Measurements from ENCODE around the gene SLC10A3. TPM values are rescaled to one million over a fixed set of nuclear protein-coding genes. Genes with fewer than 3 reads are reported as not detected.
A peak's percentile ranks its signal among the peaks of the same experiment; 100 is the strongest.

The SLC10A3 gene, protein sequence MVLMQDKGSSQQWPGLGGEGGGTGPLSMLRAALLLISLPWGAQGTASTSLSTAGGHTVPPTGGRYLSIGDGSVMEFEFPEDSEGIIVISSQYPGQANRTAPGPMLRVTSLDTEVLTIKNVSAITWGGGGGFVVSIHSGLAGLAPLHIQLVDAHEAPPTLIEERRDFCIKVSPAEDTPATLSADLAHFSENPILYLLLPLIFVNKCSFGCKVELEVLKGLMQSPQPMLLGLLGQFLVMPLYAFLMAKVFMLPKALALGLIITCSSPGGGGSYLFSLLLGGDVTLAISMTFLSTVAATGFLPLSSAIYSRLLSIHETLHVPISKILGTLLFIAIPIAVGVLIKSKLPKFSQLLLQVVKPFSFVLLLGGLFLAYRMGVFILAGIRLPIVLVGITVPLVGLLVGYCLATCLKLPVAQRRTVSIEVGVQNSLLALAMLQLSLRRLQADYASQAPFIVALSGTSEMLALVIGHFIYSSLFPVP
- total RNA-seq: 26.8 to 28.9 TPM (median 28.9 TPM) in 3 replicates
- long read RNA-seq, transcript SLC10A3-201 (2 exons, 2,161 nt): major isoform, 76 of 92 reads
- long read RNA-seq, partial matches to known transcripts: 4 of 92 reads
- long read RNA-seq, other reads (novel, unspliced or antisense): 11 of 92 reads

DNA sequence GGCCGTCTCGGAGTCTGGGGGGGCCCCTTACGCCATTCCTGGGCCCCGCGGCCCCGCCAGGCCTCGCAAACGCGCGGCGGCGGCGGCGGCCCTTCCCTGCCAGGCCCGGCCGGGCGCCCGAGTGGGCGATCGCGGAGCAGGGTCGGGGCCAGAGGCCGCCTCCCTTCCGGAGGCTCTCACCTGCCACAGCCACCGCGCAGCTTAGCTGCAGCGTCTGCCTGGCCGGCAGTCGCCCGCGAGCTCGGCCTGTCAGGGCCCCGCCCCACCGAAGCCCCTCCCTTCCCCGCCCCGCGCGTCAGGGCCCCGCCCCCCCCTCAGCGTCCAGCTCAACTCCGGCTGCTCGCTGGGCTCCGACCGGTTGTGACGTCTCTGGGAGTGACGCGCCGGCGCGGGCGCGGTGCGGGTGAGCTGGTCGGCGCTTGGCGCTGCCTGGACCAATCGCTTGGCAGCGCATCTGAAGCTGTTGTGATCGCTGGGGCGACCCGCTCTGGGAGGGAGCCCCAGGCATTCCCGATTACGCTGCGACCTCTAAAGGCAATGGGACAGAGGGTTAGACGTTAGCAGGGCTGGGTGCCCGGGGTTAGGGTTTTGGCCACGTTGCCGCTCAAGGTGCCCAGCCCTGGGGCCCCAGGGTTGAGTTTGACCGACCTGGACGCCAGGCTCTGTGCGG lies at the start of gene SLC10A3:
Gene SLC10A3 (minus strand): TSS at position 216 of the 670 bp plus-strand sequence. CDS start 1,689 bp downstream, outside the sequence.
- peaks cover 13% of the 10 kb centered on the region for H3K4me1 Mint-ChIP-seq (ENCODE audit: low read depth)
- TF ChIP-seq, protein P1, sequence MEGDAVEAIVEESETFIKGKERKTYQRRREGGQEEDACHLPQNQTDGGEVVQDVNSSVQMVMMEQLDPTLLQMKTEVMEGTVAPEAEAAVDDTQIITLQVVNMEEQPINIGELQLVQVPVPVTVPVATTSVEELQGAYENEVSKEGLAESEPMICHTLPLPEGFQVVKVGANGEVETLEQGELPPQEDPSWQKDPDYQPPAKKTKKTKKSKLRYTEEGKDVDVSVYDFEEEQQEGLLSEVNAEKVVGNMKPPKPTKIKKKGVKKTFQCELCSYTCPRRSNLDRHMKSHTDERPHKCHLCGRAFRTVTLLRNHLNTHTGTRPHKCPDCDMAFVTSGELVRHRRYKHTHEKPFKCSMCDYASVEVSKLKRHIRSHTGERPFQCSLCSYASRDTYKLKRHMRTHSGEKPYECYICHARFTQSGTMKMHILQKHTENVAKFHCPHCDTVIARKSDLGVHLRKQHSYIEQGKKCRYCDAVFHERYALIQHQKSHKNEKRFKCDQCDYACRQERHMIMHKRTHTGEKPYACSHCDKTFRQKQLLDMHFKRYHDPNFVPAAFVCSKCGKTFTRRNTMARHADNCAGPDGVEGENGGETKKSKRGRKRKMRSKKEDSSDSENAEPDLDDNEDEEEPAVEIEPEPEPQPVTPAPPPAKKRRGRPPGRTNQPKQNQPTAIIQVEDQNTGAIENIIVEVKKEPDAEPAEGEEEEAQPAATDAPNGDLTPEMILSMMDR (IDR thresholded peaks at IDR 0.05): peak; percentile 9
- H3K27ac Mint-ChIP-seq (ENCODE audit: unreplicated experiment): peak within 1 kb of the TSS; percentile 94
- DNase-seq (ENCODE audit: low spot score): peak; percentile 95
- H3K36me3 Mint-ChIP-seq (ENCODE audit: low read depth): peaks cover 4% of the 10 kb centered on the region
- H3K9me3 Mint-ChIP-seq (ENCODE audit: low read depth): no peaks in the 10 kb centered on the region
- no peaks in the 10 kb centered on the region for H3K27me3 Mint-ChIP-seq (ENCODE audit: low read depth)
- H3K4me3 Mint-ChIP-seq (ENCODE audit: unreplicated experiment): peak within 1 kb of the TSS; percentile 81

DNA sequence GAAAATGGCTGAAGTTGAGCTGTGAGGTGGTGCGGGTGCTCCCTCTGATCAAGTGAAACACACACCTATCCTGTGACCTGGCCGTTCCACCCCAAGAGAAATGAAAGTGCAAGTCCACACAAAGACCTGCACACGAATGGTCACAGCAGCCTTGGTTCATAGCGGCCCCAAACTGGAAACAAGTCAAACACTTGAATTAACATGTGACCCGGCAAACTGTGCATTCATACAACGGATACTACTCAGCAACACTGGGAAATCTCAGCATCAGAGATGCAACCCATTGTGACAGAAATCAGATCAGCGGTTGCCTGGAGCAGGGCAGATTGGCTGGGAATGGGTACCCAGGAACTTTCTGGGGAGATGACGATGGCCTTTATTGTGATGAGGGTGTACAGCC lies 48.6 kb upstream of the SLC10A3 start:
- peaks cover 39% of the 10 kb centered on the region for H3K4me1 Mint-ChIP-seq (ENCODE audit: low read depth)
- H3K27ac Mint-ChIP-seq (ENCODE audit: unreplicated experiment): no peak overlapping the region
- no peaks in the 10 kb centered on the region for H3K27me3 Mint-ChIP-seq (ENCODE audit: low read depth)
- H3K36me3 Mint-ChIP-seq (ENCODE audit: low read depth): peaks cover 2% of the 10 kb centered on the region
- DNase-seq (ENCODE audit: low spot score): no peak
- H3K9me3 Mint-ChIP-seq (ENCODE audit: low read depth): no peaks in the 10 kb centered on the region
- H3K4me3 Mint-ChIP-seq (ENCODE audit: unreplicated experiment): no peak overlapping the region
- TF ChIP-seq, protein P1 (IDR thresholded peaks at IDR 0.05): no peak

DNA sequence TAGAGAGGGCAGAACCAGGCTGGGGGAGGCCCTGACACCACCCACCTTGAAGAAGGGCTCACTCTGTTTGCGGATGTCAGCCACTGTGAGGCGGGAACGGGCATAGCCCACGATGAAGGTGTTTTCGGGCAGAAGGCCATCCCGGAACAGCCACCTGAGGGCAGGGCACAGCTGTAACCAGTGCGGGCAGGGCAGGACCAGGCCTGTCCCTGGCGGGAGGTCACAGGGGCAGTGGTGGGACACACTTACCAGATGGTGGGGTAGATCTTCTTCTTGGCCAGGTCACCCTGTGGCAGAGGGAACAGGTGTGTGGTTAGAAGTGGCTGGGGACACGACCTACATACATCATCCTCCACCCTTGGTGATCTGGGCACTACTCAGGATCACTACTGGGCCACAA lies 45.5 kb upstream of the SLC10A3 start:
- no peak overlapping the region for H3K4me3 Mint-ChIP-seq (ENCODE audit: unreplicated experiment)
- no peak overlapping the region for H3K27ac Mint-ChIP-seq (ENCODE audit: unreplicated experiment)
- no peaks in the 10 kb centered on the region for H3K27me3 Mint-ChIP-seq (ENCODE audit: low read depth)
- H3K36me3 Mint-ChIP-seq (ENCODE audit: low read depth): peaks cover 6% of the 10 kb centered on the region
- peaks cover 19% of the 10 kb centered on the region for H3K4me1 Mint-ChIP-seq (ENCODE audit: low read depth)
- TF ChIP-seq, protein P1 (IDR thresholded peaks at IDR 0.05): no peak
- no peak for DNase-seq (ENCODE audit: low spot score)
- H3K9me3 Mint-ChIP-seq (ENCODE audit: low read depth): no peaks in the 10 kb centered on the region

DNA sequence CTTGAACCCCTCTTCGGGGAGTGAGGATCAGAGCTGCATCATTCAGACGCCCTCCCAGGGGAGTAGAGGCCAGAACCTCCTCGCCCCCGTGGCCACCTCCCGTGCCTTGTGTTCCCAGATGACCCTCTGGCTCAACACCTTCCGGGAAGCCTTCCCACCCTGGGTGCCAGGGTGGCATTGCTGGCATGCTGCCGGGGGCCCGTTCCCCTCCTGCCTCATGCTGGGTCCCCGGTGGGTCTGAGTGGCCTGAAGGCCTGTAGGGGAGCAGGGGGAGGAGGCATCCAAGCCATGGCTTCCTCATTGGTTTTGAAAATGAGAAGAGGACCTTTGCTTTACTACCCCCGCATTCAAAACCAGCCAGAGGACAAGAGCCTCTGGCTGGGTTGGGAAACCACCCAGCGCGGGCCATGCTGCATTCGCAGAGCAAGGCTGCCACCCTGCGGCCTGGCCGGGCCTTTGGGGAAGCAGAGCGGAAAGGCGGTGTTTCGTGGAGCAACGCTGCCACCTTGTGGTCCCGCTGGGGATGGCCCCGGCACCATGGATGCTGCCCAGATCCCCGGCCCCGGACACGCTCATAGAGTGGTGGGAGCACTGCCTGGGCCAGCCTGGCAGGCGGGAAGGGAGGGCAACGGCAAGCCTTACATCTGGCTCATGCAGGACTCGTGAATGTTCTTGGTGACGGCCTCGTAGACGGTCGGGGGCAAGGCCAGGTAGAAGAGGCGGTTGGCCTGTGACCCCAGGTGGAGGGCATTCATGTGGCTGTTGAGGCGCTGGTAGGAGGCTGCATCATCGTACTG lies 44.3 kb upstream of the SLC10A3 start:
- Mint-ChIP-seq H3K4me3 (ENCODE audit: unreplicated experiment) (no peak overlapping the region), H3K4me1 (ENCODE audit: low read depth) (peaks cover 17% of the 10 kb centered on the region), H3K9me3 (ENCODE audit: low read depth) (no peaks in the 10 kb centered on the region)

More for the DNA sequence above, 44.3 kb upstream of the SLC10A3 start:
- TF ChIP-seq, protein P1 (IDR thresholded peaks at IDR 0.05): peak; percentile 94
- no peaks in the 10 kb centered on the region for H3K27me3 Mint-ChIP-seq (ENCODE audit: low read depth)
- DNase-seq (ENCODE audit: low spot score): no peak
- H3K36me3 Mint-ChIP-seq (ENCODE audit: low read depth): peaks cover 6% of the 10 kb centered on the region
- peak overlapping the region; percentile 17 for H3K27ac Mint-ChIP-seq (ENCODE audit: unreplicated experiment)
